Ecto neural progenitor cell (in vitro differentiated cells): ENCODE data around the gene CALML4.
"Not testable (repeated sequence)": the region's sequence is repeated elsewhere in the genome, so short reads cannot be mapped to it uniquely, and the experiment has no call there.

Source experiments
- DNase-seq: peaks from one replicate; pipeline ENCODE4 v3.0.0-alpha.2; 2018; ENCODE audit warnings: low spot score

Gene CALML4

GRCh38 chr15:68190048-68190447 is 15.1 kb downstream of the CALML4 start:
- no peak for DNase-seq

DNA sequence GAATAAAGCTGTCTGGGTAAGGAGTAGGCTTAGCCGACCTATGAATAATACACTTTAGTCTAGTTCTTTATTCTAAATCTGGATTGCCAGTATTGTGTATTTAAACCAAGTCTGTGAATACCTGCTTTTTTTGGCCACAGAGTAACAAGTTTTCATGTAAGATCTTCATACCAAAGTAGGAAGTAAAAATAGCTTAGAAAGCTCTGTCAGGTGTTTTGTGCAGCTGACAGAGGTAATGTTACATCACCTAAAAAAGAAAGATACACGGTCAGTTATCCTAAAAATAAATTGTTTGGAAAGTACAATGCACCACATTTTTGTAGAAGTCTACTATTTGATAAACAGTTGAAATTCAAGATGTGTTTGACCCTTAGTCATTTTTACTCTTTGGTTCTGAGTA is 16.5 kb downstream of the CALML4 start:
- no peak for DNase-seq

DNA sequence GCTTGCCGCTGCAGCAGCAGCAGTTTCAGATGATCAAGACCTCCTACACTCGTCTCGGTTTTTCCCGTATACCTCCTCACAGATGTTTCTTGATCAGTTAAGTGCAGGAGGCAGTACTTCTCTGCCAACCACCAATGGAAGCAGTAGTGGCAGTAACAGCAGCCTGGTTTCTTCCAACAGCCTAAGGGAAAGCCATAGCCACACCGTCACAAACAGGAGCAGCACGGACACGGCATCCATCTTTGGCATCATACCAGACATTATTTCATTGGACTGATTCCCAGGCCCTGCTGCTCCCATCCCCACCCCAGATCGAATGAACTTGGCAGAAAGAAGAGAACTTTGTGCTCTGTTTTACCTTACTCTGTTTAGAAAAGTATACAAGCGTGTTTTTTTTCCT is 17.6 kb downstream of the CALML4 start:
- no peak for DNase-seq

DNA sequence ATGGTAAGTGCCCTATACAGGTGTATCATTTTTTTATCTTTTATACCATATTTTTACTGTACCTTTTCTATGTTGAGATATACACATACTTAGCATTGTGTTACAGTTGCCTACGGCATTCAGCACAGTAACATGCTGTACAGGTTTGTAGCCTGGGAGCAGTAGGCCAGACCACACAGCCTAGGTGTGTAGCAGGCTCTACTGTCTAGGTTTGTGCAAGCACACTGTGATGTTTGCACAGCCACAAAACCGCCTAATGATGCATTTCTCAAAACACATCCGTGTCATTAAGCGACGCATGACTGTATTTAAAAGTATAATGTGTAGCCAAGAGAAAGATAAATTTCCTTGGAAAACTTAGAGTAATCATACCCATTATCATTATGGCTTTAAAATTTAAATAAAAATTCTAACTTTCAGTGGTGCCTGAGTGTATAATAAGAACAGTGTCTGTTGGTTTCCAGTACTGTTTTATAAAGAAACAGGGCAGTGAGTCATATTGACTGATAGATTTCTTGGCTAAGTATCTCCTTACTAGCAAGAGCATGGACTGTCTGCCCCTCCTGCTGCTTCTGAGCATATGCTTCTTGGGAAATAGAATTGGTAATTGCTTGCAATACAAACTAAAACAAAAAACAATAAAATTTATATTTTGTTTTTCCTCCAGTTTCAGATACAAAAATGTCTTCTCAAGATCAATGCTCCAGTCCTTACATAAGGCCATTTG is 18.3 kb downstream of the CALML4 start:
- DNase-seq: no peak

DNA sequence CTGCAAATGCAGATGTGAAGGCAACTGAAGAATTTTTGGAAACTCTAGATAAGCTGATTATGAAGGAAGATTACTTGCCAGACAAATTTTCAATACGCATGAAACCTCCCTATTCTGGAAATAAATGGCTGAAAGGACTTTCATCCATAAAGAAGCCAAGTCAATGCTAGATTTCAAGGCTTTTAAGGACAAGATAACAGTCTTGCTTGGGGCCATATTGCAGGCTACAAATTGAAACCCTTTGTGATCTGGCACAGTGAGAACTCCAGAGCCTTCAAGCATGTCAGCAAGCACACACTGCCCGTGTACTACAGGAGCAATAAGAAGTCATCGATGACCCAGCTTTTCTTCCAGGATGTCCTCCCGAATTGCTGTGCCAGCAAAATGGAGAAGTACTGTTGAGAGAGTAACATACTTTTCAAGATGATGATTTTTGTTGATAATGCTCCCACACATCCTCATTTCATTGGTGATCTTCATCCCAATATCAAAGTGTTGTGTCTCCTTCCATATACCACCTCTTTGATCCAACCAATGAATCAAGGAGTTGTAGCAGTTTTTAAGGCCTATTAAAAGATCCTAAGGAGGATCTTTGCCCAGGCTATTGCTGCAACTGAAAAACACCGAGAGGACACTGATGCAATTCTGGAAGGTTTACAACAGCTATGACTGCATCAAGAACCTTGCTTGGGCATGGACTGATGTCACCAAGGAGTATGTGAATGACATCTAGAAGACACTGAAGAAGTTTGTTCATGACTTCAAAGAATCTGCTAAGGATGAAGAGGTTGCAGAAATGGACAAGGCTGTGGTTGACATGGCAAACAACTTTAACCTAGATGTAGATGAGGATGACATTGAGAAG is 20.3 kb downstream of the CALML4 start:
- DNase-seq: no peak

GRCh38 chr15:68183616-68184315 is 21.4 kb downstream of the CALML4 start:
- no peak for DNase-seq

- DNase-seq: no peak
These were observed 27.4 kb downstream of the CALML4 start for GRCh38 chr15:68177742-68178141.

DNA sequence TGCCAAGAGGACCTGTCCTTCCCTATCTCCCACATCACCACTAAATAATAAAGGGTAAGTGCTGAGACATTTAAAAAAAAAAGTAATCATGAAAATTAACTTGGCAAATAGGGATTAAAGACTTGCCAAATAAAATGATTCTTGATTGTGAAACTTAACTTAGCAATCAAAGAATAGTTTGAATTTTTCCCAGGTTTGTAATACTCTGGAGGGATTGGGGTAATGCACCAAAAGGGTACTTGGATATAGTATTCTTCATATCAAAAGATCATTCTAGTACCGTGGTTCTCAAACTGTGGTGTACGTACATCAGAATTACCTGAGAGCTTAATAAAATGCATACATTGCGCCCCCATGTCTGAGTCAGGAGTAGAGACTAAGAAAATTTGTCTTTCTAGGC is 28.5 kb downstream of the CALML4 start:
- DNase-seq: no peak

DNA sequence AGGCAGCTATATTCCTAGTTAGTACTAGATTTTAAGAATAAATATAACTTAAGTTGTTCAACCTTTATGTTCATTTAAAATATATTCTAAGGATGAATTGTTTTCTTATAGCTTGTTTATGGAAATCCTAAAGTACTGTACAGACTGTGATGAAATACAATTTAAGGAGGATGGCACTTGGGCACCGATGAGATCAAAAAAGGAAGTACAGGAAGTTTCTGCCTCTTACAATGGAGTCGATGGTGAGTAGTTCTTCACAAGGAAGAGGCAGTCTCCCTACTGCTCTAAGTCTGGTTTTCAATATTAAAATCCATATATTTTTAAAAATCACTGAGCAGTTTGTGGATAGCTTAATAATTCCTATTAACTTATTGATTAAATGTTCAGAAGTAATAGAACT is 29.6 kb downstream of the CALML4 start:
- no peak for DNase-seq

GRCh38 chr15:68173119-68173518 is 32.0 kb downstream of the CALML4 start:
- no peak for DNase-seq

DNA sequence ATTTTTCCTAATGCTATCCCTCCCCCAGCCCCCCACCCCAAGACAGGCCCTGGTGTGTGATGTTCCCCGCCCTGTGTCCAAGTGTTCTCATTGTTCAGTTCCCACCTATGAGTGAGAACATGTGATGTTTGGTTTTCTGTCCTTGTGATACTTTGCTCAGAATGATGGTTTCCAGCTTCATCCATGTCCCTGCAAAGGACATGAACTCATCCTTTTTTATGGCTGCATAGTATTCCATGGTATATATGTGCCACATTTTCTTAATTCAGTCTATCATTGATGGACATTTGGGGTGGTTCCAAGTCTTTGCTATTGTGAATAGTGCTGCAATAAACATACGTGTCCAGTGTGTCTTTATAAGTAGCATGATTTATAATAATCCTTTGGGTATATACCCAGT is 33.1 kb downstream of the CALML4 start:
- not testable (repeated sequence) for DNase-seq

- DNase-seq: no peak
These were observed 38.3 kb downstream of the CALML4 start for GRCh38 chr15:68166847-68167246.

DNA sequence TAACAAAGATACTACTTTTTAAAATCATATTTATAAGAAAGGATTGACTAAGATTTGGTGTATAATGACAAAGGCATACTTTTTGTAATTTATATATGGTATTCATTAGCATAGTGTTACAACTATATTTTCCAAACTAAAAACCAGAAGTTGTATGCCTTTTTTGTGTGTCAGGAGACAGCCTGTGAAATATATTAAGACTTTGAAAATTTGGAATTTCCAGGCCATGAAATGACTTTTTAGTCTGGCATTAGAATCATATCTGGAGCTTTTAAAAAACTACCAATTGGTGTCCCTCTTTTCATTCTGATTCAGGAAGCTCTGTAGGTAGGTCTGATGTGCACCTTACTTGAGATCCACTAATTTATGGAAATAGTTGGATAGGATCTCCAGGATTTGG is 41.9 kb downstream of the CALML4 start:
- DNase-seq: no peak

DNA sequence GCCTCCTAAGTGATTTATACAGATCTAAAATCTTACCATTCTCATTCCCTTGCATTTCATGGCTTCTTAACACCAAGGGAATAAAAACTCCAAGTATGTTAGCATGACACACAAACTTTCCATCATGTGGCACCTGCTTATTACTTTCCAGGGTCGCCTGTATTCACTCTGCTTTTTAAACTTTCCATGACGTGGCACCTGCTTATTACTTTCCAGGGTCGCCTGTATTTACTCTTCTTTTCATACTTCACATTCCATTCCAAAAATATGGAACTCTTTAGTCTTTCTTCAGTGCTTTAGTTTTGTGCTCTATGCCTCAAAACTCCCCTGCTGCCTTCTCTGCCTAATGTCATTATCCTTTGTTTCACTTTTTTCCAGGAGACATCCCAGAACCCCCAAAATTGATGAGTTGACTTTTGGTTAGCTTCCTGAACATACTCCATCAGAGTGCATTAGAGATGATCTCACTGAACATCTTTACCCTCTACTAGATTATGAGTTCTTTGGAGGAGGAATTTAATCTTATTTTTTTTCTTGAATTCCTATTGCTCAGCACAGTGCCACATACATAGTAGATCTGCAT is 47.0 kb downstream of the CALML4 start:
- no peak for DNase-seq

- no peak for DNase-seq
These were observed 48.1 kb downstream of the CALML4 start for GRCh38 chr15:68157074-68157473.

- DNase-seq: no peak
These were observed 50.1 kb downstream of the CALML4 start for GRCh38 chr15:68154923-68155559.

DNA sequence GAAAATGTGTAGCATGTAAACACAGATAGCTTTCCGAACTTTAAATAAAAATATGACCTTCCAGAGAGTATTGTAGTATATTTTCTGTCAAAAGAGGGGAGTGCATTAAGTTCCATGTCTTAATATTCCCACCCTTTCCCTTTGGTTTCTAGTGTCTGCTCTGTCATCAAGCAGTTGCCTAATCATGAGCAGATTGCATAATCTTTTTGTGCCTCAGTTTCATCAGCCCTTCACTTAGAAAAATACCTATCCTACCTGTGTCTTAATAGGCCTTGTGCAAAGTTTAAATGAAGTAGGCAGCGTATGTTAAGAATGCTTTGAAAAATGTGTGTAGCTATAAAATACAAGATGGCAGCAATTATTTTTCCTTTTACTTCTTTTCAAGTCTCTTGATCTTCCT is 52.8 kb downstream of the CALML4 start:
- no peak for DNase-seq

DNA sequence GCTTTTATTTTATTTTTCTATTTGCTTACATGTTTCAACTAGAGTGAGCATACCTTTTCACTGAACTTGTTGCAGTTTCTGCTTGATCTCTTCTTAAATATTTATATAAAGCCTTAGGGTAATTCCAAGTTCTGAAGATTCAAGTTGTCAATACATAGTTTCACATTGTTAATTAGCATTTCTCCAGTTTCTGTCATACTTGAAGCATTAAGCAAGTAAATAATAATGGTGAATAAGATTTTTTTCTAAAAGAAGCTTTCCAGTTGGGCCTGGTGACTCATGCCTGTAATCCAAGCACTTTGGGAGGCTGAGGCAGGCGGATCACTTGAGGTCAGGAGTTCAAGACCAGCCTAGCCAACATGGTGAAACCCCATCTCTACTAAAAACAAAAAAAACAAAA is 53.9 kb downstream of the CALML4 start:
- DNase-seq: no peak

- DNase-seq: no peak
These were observed 54.9 kb downstream of the CALML4 start for GRCh38 chr15:68150187-68150586.

GRCh38 chr15:68149059-68149458 is 56.1 kb downstream of the CALML4 start:
- no peak for DNase-seq

- DNase-seq: no peak
These were observed 57.1 kb downstream of the CALML4 start for GRCh38 chr15:68148039-68148438.

GRCh38 chr15:68145706-68146105 is 59.4 kb downstream of the CALML4 start:
- no peak for DNase-seq
